Left ventricle myocardium inferior (tissue), 1 donor: ENCODE measurements around the gene OR10A3. TPM values are rescaled to one million over a fixed set of nuclear protein-coding genes. Genes with fewer than 3 reads are reported as not detected.

ENCODE experiments used
- DNase-seq: peaks from one replicate; pipeline ENCODE4 v3.0.0-alpha.2; 2020
- H3K27ac ChIP-seq: fragments of 200-600 bp; replicated peaks from 2 replicates; pipeline ENCODE4 v1.8.0; 2021
- H3K27me3 ChIP-seq: fragments of 200-600 bp; 2 replicates; pipeline ENCODE4 v1.8.0; 2021; ENCODE audit warnings: low read depth
- H3K36me3 ChIP-seq: fragments of 200-600 bp; 2 replicates; pipeline ENCODE4 v1.8.0; 2021
- H3K4me1 ChIP-seq: fragments of 200-600 bp; 2 replicates; pipeline ENCODE4 v1.8.0; 2021
- H3K4me3 ChIP-seq: fragments of 200-600 bp; 2 replicates; pipeline ENCODE4 v1.8.0; 2021; ENCODE audit warnings: mild to moderate bottlenecking, moderate library complexity
- H3K9me3 ChIP-seq: fragments of 200-600 bp; replicated peaks from 2 replicates; pipeline ENCODE4 v1.8.0; 2021
- intact Hi-C: fragments of 100-400 bp; cut with micrococcal nuclease; formaldehyde crosslinking; loops from one replicate; pipeline ENCODE4 v1.11.0; 2022
- total RNA-seq: library from RNA; stranded (reverse); fragmentation: NEBNext Ultra II Directional; extraction: Animal tissue kit (Norgen Biotek cat#: 25700); gene quantifications from one replicate; pipeline ENCODE4 v1.2.1, GENCODE V29; 2021
- TF ChIP-seq, protein P1 (sequence below): fragments of 200-600 bp; IDR thresholded peaks from 2 replicates; pipeline ENCODE4 v1.8.0; 2021; ENCODE audit warnings: antibody characterized with exemption, mild to moderate bottlenecking, borderline replicate concordance
- donor health status: DM: no; HTN: yes; CAD: no; lungs with severe emphysema.

The OR10A3 gene
- total RNA-seq, 1 donor from 2014 or later: not detected

GRCh38 chr11:7910286-7910788, 31.2 kb downstream of the OR10A3 start:
- DNase-seq: no peak
- H3K36me3 ChIP-seq: no peaks in the 10 kb centered on the region
- no peaks in the 10 kb centered on the region for H3K9me3 ChIP-seq
- H3K4me3 ChIP-seq: no peak overlapping the region
- no peak overlapping the region for H3K27ac ChIP-seq
- TF ChIP-seq, protein P1, sequence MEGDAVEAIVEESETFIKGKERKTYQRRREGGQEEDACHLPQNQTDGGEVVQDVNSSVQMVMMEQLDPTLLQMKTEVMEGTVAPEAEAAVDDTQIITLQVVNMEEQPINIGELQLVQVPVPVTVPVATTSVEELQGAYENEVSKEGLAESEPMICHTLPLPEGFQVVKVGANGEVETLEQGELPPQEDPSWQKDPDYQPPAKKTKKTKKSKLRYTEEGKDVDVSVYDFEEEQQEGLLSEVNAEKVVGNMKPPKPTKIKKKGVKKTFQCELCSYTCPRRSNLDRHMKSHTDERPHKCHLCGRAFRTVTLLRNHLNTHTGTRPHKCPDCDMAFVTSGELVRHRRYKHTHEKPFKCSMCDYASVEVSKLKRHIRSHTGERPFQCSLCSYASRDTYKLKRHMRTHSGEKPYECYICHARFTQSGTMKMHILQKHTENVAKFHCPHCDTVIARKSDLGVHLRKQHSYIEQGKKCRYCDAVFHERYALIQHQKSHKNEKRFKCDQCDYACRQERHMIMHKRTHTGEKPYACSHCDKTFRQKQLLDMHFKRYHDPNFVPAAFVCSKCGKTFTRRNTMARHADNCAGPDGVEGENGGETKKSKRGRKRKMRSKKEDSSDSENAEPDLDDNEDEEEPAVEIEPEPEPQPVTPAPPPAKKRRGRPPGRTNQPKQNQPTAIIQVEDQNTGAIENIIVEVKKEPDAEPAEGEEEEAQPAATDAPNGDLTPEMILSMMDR: no peak
- intact Hi-C loops: no loop called here
- no peaks in the 10 kb centered on the region for H3K4me1 ChIP-seq
- peaks cover 46% of the 10 kb centered on the region for H3K27me3 ChIP-seq

GRCh38 chr11:7909585-7910285, 31.8 kb downstream of the OR10A3 start:
- Histone ChIP-seq H3K27me3 (peaks cover 46% of the 10 kb centered on the region), H3K27ac (no peak overlapping the region), H3K4me3 (no peak overlapping the region), H3K36me3 (no peaks in the 10 kb centered on the region), H3K9me3 (no peaks in the 10 kb centered on the region), H3K4me1 (no peaks in the 10 kb centered on the region)
- intact Hi-C loops: no loop called here
- no peak for DNase-seq
- TF ChIP-seq, protein P1: no peak

- H3K27ac ChIP-seq: no peak overlapping the region
- no peaks in the 10 kb centered on the region for H3K4me1 ChIP-seq
- TF ChIP-seq, protein P1: no peak
- H3K36me3 ChIP-seq: no peaks in the 10 kb centered on the region
- H3K4me3 ChIP-seq: no peak overlapping the region
- no peak for DNase-seq
- no peaks in the 10 kb centered on the region for H3K9me3 ChIP-seq
- intact Hi-C loops: no loop called here
- peaks cover 65% of the 10 kb centered on the region for H3K27me3 ChIP-seq
Measured at GRCh38 chr11:7907121-7907520, 34.4 kb downstream of the OR10A3 start.

DNA sequence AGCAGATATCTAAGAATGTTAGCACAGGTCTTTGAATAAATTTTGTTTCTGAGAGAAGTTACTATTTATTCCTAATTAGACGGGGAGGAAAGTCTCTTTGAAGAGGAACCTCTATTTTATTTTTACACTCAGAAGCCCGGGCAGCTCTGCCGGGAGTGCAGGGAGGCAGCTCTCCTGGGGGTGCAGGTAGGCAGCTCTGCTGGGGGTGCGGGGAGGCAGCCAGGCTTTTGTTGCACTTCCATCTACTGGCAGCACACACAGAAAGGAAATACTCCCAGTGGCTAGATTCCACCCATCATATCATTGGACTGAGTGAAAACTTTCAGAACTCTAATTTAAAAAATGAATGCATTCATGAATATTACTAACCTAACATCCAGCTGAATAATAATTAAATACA, 35.0 kb downstream of the OR10A3 start:
- no peak for DNase-seq
- intact Hi-C loops: no loop called here
- Histone ChIP-seq H3K4me1 (no peaks in the 10 kb centered on the region), H3K27ac (no peak overlapping the region), H3K9me3 (no peaks in the 10 kb centered on the region), H3K36me3 (no peaks in the 10 kb centered on the region), H3K27me3 (peaks cover 66% of the 10 kb centered on the region), H3K4me3 (no peak overlapping the region)
- TF ChIP-seq, protein P1: no peak

DNA sequence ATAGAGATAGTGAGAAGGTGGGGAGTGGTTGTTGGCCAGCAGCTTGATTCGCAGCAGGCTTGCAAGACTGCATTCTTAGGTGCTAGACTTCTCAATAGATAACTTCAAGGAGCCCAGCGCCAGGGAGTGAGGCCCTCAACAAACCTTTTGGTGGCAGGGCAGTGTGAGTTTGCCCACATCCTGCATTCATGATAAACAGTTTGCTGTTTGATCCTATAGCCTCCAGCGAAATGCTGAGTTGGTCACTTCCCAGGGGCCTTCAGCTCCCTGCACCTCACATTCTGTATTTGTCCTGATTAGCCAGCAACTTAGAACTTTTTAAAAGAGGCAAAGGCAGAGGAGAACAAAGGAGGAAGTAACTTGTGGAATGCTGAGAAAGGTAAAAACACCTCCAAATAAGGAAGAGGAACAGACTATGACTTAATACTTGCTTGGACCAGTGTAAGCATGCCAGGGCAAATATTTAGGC, 35.5 kb downstream of the OR10A3 start:
- TF ChIP-seq, protein P1: no peak
- Histone ChIP-seq H3K9me3 (no peaks in the 10 kb centered on the region), H3K36me3 (no peaks in the 10 kb centered on the region), H3K27ac (no peak overlapping the region), H3K4me3 (no peak overlapping the region), H3K4me1 (no peaks in the 10 kb centered on the region), H3K27me3 (peaks cover 66% of the 10 kb centered on the region)
- no peak for DNase-seq
- intact Hi-C loops: no loop called here
